Heart left ventricle (tissue), 13 donors: ENCODE data around the gene SLC38A5.

Source experiments
- CTCF ChIP-seq, 12 donors: fragments of 200-600 bp; sonication (generic) in 4 of 12; IDR thresholded peaks; one replicate each; pipeline versions ENCODE4 v1.5.0 to v1.8.0; 2018 to 2022; ENCODE audit warnings: antibody characterized with exemption in 12 of 12, mild to moderate bottlenecking in 5 of 12
- POLR2A ChIP-seq, 2 donors: fragments of 450-650 bp; IDR thresholded peaks; one replicate each; pipeline ENCODE4 v1.6.1; 2017; ENCODE audit warnings: antibody characterized with exemption in 2 of 2, mild to moderate bottlenecking in 2 of 2, moderate library complexity in 2 of 2
- donor health status: ischemic (EF 13 %, LVEDD 7.1; RV severe dilation, severe dysfunction).
- donor health status: DM: no; HTN: yes; CAD: no.
- donor health status: DM: no; HTN: no; CAD: no.
- donor health status: ischemic (EF 25% LVEDD 6.9; RV normal size, moderate dysfunction).
- donor health status: ischemic (EF 25% LVEDD 5.7; RV mildly dilated, moderate dysfunction).
- donor health status: ischemic (EF 35%, LVEDD 5.7; RV mildly dilated, moderate dysfunction).
- donor health status: nonischemic (EF 11% LVEDD 7.7; RV severe dilation, severe dysfunction).
- donor health status: DM: yes; HTN: yes; CAD: no.
- donor health status: PGD.
- donor health status: ischemic (EF 29% LVEDD 5.4; RV normal size, mild dysfunction).
- donor health status: nonischemic (EF 23%, LVEDD 6.1; RV moderate dilation, normal function).

GRCh38 chrX:48480142-48480541 is 10.1 kb upstream of the SLC38A5 start:
- TF ChIP-seq CTCF (IDR thresholded peaks at IDR 0.05) (no peak), POLR2A (IDR thresholded peaks at IDR 0.05) (no peak)
